Glutamatergic neuron (in vitro differentiated cells): ENCODE data around the gene ITGB5. TPM values are rescaled to one million over a fixed set of nuclear protein-coding genes. Genes with fewer than 3 reads are reported as not detected.

Source experiments
- DNase-seq: peaks from one replicate; pipeline ENCODE4 v3.0.0; 2022
- H3K27ac Mint-ChIP-seq: one replicate; pipeline ENCODE4 v1.8.0; 2020; ENCODE audit warnings: mild to moderate bottlenecking, mixed read lengths, inconsistent platforms; ENCODE audit not compliant: unreplicated experiment
- H3K27me3 Mint-ChIP-seq: one replicate; pipeline ENCODE4 v1.8.0; 2020; ENCODE audit warnings: mild to moderate bottlenecking, moderate library complexity, mixed read lengths, inconsistent platforms; ENCODE audit not compliant: unreplicated experiment
- H3K36me3 Mint-ChIP-seq: one replicate; pipeline ENCODE4 v1.8.0; 2020; ENCODE audit warnings: mild to moderate bottlenecking, mixed read lengths, inconsistent platforms; ENCODE audit not compliant: unreplicated experiment
- H3K4me1 Mint-ChIP-seq: one replicate; pipeline ENCODE4 v1.8.0; 2020; ENCODE audit warnings: mild to moderate bottlenecking, low read depth, mixed read lengths, inconsistent platforms; ENCODE audit not compliant: unreplicated experiment
- H3K4me3 Mint-ChIP-seq: one replicate; pipeline ENCODE4 v1.8.0; 2020; ENCODE audit warnings: mild to moderate bottlenecking, mixed read lengths, inconsistent platforms; ENCODE audit not compliant: unreplicated experiment
- H3K9me3 Mint-ChIP-seq: one replicate; pipeline ENCODE4 v1.8.0; 2020; ENCODE audit warnings: mild to moderate bottlenecking, moderate library complexity, mixed read lengths, inconsistent platforms; ENCODE audit not compliant: unreplicated experiment
- total RNA-seq: library from RNA; stranded (reverse); fragmentation: NEBNext Ultra II Directional; extraction: Animal tissue kit (Norgen Biotek cat#: 25700); gene quantifications from one replicate; pipeline ENCODE4 v1.2.1, GENCODE V29; 2021; ENCODE audit not compliant: unreplicated experiment
- TF ChIP-seq, protein P1 (sequence below): fragments of 200-600 bp; sonication (generic); IDR thresholded peaks from one replicate; pipeline ENCODE4 v1.5.0; 2021; ENCODE audit not compliant: partially characterized antibody, unreplicated experiment

Gene ITGB5
- total RNA-seq, 1 donor from 2014 or later: 12.8 TPM

- H3K4me1 Mint-ChIP-seq: peaks cover 9% of the 10 kb centered on the region
- no peak for DNase-seq
- H3K27ac Mint-ChIP-seq: no peak overlapping the region
- no peak overlapping the region for H3K4me3 Mint-ChIP-seq
- H3K36me3 Mint-ChIP-seq: no peaks in the 10 kb centered on the region
- no peaks in the 10 kb centered on the region for H3K27me3 Mint-ChIP-seq
- TF ChIP-seq, protein P1, sequence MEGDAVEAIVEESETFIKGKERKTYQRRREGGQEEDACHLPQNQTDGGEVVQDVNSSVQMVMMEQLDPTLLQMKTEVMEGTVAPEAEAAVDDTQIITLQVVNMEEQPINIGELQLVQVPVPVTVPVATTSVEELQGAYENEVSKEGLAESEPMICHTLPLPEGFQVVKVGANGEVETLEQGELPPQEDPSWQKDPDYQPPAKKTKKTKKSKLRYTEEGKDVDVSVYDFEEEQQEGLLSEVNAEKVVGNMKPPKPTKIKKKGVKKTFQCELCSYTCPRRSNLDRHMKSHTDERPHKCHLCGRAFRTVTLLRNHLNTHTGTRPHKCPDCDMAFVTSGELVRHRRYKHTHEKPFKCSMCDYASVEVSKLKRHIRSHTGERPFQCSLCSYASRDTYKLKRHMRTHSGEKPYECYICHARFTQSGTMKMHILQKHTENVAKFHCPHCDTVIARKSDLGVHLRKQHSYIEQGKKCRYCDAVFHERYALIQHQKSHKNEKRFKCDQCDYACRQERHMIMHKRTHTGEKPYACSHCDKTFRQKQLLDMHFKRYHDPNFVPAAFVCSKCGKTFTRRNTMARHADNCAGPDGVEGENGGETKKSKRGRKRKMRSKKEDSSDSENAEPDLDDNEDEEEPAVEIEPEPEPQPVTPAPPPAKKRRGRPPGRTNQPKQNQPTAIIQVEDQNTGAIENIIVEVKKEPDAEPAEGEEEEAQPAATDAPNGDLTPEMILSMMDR: no peak
- peaks cover 2% of the 10 kb centered on the region for H3K9me3 Mint-ChIP-seq
Measured at GRCh38 chr3:124907957-124908356, 20.8 kb upstream of the ITGB5 start.

- no peak for DNase-seq
- H3K36me3 Mint-ChIP-seq: no peaks in the 10 kb centered on the region
- no peak overlapping the region for H3K4me3 Mint-ChIP-seq
- H3K27ac Mint-ChIP-seq: no peak overlapping the region
- H3K9me3 Mint-ChIP-seq: peaks cover 2% of the 10 kb centered on the region
- H3K4me1 Mint-ChIP-seq: peaks cover 13% of the 10 kb centered on the region
- H3K27me3 Mint-ChIP-seq: no peaks in the 10 kb centered on the region
- TF ChIP-seq, protein P1: no peak
Measured at GRCh38 chr3:124904835-124905492, 17.8 kb upstream of the ITGB5 start.

GRCh38 chr3:124903896-124904834, 17.0 kb upstream of the ITGB5 start:
- no peak for DNase-seq
- Mint-ChIP-seq H3K27ac (no peak overlapping the region), H3K9me3 (peaks cover 2% of the 10 kb centered on the region), H3K27me3 (no peaks in the 10 kb centered on the region), H3K36me3 (no peaks in the 10 kb centered on the region), H3K4me3 (no peak overlapping the region), H3K4me1 (peaks cover 13% of the 10 kb centered on the region)
- TF ChIP-seq, protein P1: no peak

DNA sequence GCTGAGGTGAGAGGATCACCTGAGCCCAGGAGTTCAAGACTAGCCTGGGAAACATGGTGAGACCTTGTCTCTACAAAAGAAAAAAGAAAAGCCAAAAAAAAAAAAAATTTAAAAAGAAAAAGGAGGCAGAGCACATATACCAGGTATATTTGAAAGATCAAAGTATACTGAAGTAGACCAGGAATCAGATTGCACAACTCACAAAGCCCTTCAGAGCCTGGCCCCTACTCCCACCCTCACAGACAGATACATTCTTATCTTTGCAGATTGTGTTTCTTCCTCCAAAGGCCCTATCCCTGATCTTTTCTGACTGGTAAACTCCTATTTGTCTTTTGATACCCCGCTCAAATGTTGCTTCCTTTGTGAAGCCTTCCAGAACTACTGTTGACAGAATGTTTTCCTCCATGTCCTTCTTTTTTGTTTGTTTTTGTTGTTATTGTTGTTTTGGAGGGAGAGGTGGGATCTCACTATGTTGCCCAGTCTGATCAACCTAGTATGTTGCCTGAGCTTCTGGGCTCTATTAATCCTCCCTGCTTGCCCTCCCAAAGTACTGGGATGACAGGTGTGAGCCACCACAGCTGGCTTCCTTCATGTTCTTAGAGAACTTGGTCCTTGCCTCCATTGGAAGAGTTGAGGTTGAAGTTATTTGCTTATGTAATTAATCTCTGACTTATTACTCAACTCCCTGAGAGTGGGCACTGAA, 9.8 kb upstream of the ITGB5 start:
- Mint-ChIP-seq H3K27ac (no peak overlapping the region), H3K36me3 (no peaks in the 10 kb centered on the region), H3K4me3 (no peak overlapping the region), H3K27me3 (no peaks in the 10 kb centered on the region), H3K9me3 (peaks cover 2% of the 10 kb centered on the region), H3K4me1 (peaks cover 4% of the 10 kb centered on the region)
- no peak for DNase-seq
- TF ChIP-seq, protein P1: no peak
